ENCODE measurements around the gene SCRT2. TPM values are rescaled to one million over a fixed set of nuclear protein-coding genes. Genes with fewer than 3 reads are reported as not detected.

The SCRT2 gene
- total and polyA plus RNA-seq, 2 of the 8 experiments (the other 6 are each of a cell fraction or from before 2014, with no cell fraction given): 0.12 to 0.34 TPM

DNA sequence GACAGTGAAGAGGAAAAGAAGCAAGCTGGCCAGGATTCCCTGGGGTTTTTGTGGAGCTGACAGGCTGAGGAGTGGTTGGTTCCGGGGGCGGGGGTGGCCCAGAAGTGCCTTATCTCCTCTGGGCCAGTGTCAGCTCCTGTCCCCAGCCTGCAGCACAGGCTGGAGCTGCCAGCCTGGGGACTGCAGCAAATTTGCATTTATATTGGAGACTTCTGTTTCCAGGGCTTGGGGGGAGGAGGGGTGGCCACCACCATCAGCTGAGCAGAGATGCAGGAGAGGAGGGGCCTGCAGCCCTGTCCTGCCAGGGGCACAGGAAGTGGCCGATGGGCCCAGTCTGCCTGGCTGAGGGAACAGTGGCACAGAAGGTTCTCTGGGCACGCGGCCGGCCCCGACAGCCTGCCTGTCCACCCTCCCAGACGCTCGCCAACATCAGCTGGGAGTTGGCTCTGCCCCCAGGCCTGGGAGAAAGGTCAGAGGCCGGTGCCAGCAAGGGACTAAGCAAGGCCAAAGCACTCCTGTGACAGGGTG is 24.3 kb upstream of the SCRT2 start (continued):
- no peak for TF ChIP-seq POLR2A (IDR thresholded peaks at IDR 0.05; ENCODE audit: control extremely low read depth in 1 of 2, low read depth in 2 of 2, low read length in 2 of 2)
- TF ChIP-seq SIN3A (conservative IDR thresholded peaks at IDR 0.05 in 1 of 2, IDR thresholded peaks at IDR 0.05 in 1 of 2; ENCODE audit: low read depth in 1 of 2, low read length in 2 of 2): no peak
- no peak for TF ChIP-seq EZH2 (IDR thresholded peaks at IDR 0.05; ENCODE audit: low read depth, low read length, severe bottlenecking)
